H1 (cell line): ENCODE results near the gene TNNT3. TPM values are rescaled to one million over a fixed set of nuclear protein-coding genes. Genes with fewer than 3 reads are reported as not detected.

Source experiments
- CHD1 ChIP-seq: IDR thresholded peaks from 2 replicates; pipeline ENCODE4 v1.6.1; 2012; ENCODE audit warnings: low read depth, low read length, improper control_type of control experiment
- EZH2 ChIP-seq: fragments of 200-600 bp; sonication (generic); IDR thresholded peaks from 2 replicates; pipeline ENCODE4 v1.7.1; 2012; ENCODE audit warnings: low read depth, mild to moderate bottlenecking, moderate library complexity, low read length, inconsistent platforms; ENCODE audit not compliant: severe bottlenecking
- GTF2F1 ChIP-seq: IDR thresholded peaks from 2 replicates; pipeline ENCODE4 v1.6.1; 2012; ENCODE audit warnings: low read depth, low read length, improper control_type of control experiment, borderline replicate concordance
- polyA plus RNA-seq, 7 experiments: library from polyadenylated mRNA; depleted of rRNA in 3 of 7; stranded (reverse) in 5 of 7; unstranded in 2 of 7; fragments of >200 nt in 5 of 7; fragments of 200-250 nt in 2 of 7; gene quantifications; 1 replicate in 5 of 7; 2 replicates in 1 of 7; 4 replicates in 1 of 7; pipeline versions ENCODE4 v1.2.1 to v1.2.3, GENCODE V29; 2011 to 2013; ENCODE audit warnings: missing spikeins in 2 of 7, mixed read lengths in 2 of 7
- total RNA-seq: library from RNA; stranded (reverse); fragmentation: NEBNext Ultra II Directional; extraction: Animal tissue kit (Norgen Biotek cat#: 25700); gene quantifications from 2 replicates; pipeline ENCODE4 v1.2.1, GENCODE V29; 2021
- TF ChIP-seq, protein P1 (sequence below): IDR thresholded peaks from 2 replicates; pipeline ENCODE4 v1.6.1; 2011; ENCODE audit warnings: low read depth, mild to moderate bottlenecking, low read length; ENCODE audit not compliant: insufficient read depth

The TNNT3 gene
- total and polyA plus RNA-seq, 2 of the 8 experiments (the other 6 are each of a cell fraction or from before 2014, with no cell fraction given), result not detected

DNA sequence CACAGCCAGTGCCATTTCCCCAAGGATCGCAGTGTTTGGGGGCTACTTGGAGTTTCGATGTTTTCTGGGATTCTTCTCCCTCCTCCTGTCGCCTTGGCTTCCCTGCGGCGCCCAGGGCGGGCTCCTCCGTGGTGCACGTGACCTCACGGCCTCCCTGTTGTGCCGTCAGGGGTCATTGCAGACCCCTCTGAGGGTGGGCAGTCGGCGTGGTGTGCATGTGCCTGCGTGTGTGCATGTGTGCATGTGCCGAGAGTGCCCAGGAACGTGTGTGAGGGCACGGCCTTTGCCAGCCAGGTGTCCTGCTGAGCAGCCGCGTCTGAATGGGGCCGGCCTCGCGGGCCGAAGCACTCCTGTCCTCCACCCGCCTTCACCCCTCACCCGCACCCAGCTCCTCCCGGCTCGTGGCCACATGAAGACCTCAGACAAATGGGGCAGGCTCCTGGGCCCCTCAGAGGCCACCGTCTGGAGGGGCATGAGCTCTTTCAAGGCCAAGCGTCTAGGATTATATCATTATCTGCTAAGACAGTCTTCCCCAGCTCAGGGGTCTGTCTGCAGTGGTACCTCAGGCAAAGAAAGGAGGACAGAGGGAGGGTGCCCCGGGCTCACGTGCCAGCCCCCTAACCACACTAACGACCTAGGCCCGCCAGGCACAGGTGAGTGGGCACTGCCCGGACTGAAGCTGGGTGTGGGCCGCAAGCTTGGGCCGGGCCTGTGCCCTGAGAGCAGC is 18.3 kb downstream of the TNNT3 start (continued):
- TF ChIP-seq, protein P1, sequence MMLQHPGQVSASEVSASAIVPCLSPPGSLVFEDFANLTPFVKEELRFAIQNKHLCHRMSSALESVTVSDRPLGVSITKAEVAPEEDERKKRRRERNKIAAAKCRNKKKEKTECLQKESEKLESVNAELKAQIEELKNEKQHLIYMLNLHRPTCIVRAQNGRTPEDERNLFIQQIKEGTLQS, result no peak
- TF ChIP-seq CHD1 (no peak), GTF2F1 (no peak), EZH2 (no peak)
